Measurements from ENCODE around the gene COL1A2. TPM values are rescaled to one million over a fixed set of nuclear protein-coding genes. Genes with fewer than 3 reads are reported as not detected.

The COL1A2 gene
- total and polyA plus RNA-seq, 2 donors (not counting 1 experiment from before 2014, with no cell fraction given), result 0.46 to 0.47 TPM

- Mint-ChIP-seq H3K27me3 (peaks cover 30% of the 10 kb centered on the region), H3K4me3 (no peak overlapping the region), H3K9me3 (ENCODE audit: insufficient read depth) (no peaks in the 10 kb centered on the region), H3K4me1 (no peaks in the 10 kb centered on the region), H3K27ac (no peak overlapping the region)
- ChIA-PET CTCF (no interaction called here), POLR2A (no interaction called here)
- Histone ChIP-seq H3K4me2 (replicated peaks; ENCODE audit: low read depth, low read length, poor library complexity, severe bottlenecking) (no peak overlapping the region), H3K27me3 (replicated peaks in 1 of 4; ENCODE audit: control extremely low read depth in 1 of 4, control insufficient read depth in 3 of 4, insufficient read depth in 4 of 4, low read length in 3 of 4) (peaks cover 0 to 5% (median 0%) of the 10 kb centered on the region in 4 experiments), H3K4me1 (ENCODE audit: control insufficient read depth in 2 of 2, insufficient read depth in 2 of 2, low read length in 2 of 2) (no peaks in the 10 kb centered on the region), H3K27ac (ENCODE audit: low read length in 2 of 2) (no peak overlapping the region), H2AFZ (ENCODE audit: insufficient read depth, low read depth, low read length, poor library complexity, severe bottlenecking) (no peak overlapping the region), H4K20me1 (ENCODE audit: control insufficient read depth, insufficient read depth, low read length, poor library complexity, severe bottlenecking) (no peaks in the 10 kb centered on the region), H3K79me2 (ENCODE audit: control insufficient read depth, insufficient read depth, low read length) (no peaks in the 10 kb centered on the region), H3K9me3 (ENCODE audit: control extremely low read depth in 1 of 3, control insufficient read depth in 2 of 3, insufficient read depth in 1 of 3, low read length in 2 of 3) (no peaks in the 10 kb centered on the region), H3K4me3 (ENCODE audit: control extremely low read depth in 1 of 5, extremely low read depth in 1 of 5, insufficient read depth in 1 of 5, low read depth in 2 of 5, low read length in 4 of 5) (no peak overlapping the region), H3K36me3 (replicated peaks in 1 of 2; ENCODE audit: control extremely low read depth in 1 of 2, control insufficient read depth in 1 of 2, extremely low read depth in 1 of 2, insufficient read depth in 2 of 2, low read length in 1 of 2) (no peaks in the 10 kb centered on the region), H3K9ac (ENCODE audit: low read length) (no peak overlapping the region)
- ATAC-seq (ENCODE audit: low read depth) (no peak), DNase-seq (no peak)
- TF ChIP-seq EZH2 (IDR thresholded peaks at IDR 0.05; ENCODE audit: borderline replicate concordance, insufficient read depth, low read depth, low read length, poor library complexity, severe bottlenecking) (no peak), CTCF (IDR thresholded peaks at IDR 0.05) (no peak)
- 73% methylated on average over 1 of the region's 6 CpGs for WGBS (ENCODE audit: insufficient coverage)
- intact Hi-C loops (cut with micrococcal nuclease), result no loop called here
Observed at GRCh38 chr7:94420328-94420727, 25.6 kb downstream of the COL1A2 start.

- Mint-ChIP-seq H3K27me3 (peaks cover 30% of the 10 kb centered on the region), H3K27ac (no peak overlapping the region), H3K4me3 (no peak overlapping the region), H3K4me1 (no peaks in the 10 kb centered on the region), H3K9me3 (ENCODE audit: insufficient read depth) (no peaks in the 10 kb centered on the region)
- Histone ChIP-seq H3K27me3 (replicated peaks in 1 of 4; ENCODE audit: control extremely low read depth in 1 of 4, control insufficient read depth in 3 of 4, insufficient read depth in 4 of 4, low read length in 3 of 4) (peaks cover 0 to 5% (median 0%) of the 10 kb centered on the region in 4 experiments), H3K4me3 (ENCODE audit: control extremely low read depth in 1 of 5, extremely low read depth in 1 of 5, insufficient read depth in 1 of 5, low read depth in 2 of 5, low read length in 4 of 5) (no peak overlapping the region), H3K36me3 (replicated peaks in 1 of 2; ENCODE audit: control extremely low read depth in 1 of 2, control insufficient read depth in 1 of 2, extremely low read depth in 1 of 2, insufficient read depth in 2 of 2, low read length in 1 of 2) (no peaks in the 10 kb centered on the region), H2AFZ (ENCODE audit: insufficient read depth, low read depth, low read length, poor library complexity, severe bottlenecking) (no peak overlapping the region), H3K9ac (ENCODE audit: low read length) (no peak overlapping the region), H3K27ac (ENCODE audit: low read length in 2 of 2) (no peak overlapping the region), H3K79me2 (ENCODE audit: control insufficient read depth, insufficient read depth, low read length) (no peaks in the 10 kb centered on the region), H3K9me3 (ENCODE audit: control extremely low read depth in 1 of 3, control insufficient read depth in 2 of 3, insufficient read depth in 1 of 3, low read length in 2 of 3) (no peaks in the 10 kb centered on the region), H3K4me2 (replicated peaks; ENCODE audit: low read depth, low read length, poor library complexity, severe bottlenecking) (no peak overlapping the region), H3K4me1 (ENCODE audit: control insufficient read depth in 2 of 2, insufficient read depth in 2 of 2, low read length in 2 of 2) (no peaks in the 10 kb centered on the region), H4K20me1 (ENCODE audit: control insufficient read depth, insufficient read depth, low read length, poor library complexity, severe bottlenecking) (no peaks in the 10 kb centered on the region)
- TF ChIP-seq CTCF (IDR thresholded peaks at IDR 0.05), result no peak
- TF ChIP-seq EZH2 (IDR thresholded peaks at IDR 0.05; ENCODE audit: borderline replicate concordance, insufficient read depth, low read depth, low read length, poor library complexity, severe bottlenecking), result no peak
- DNase-seq, result no peak
- no CpG with 5 or more reads among the region's 3 CpGs for WGBS (ENCODE audit: insufficient coverage)
- intact Hi-C loops (cut with micrococcal nuclease), result no loop called here
- ChIA-PET CTCF (no interaction called here), POLR2A (no interaction called here)
- ATAC-seq (ENCODE audit: low read depth), result no peak
Observed at GRCh38 chr7:94421681-94422080, 27.0 kb downstream of the COL1A2 start.
